GM08714 (cell line): ENCODE measurements around the gene GDI1.
A peak's percentile ranks its signal among the peaks of the same experiment; 100 is the strongest.

ENCODE experiments used
- H3K4me3 ChIP-seq: fragments of 200-500 bp; sonication (Bioruptor generic); 2 replicates; pipeline ENCODE4 v1.5.1; 2014; ENCODE audit warnings: mild to moderate bottlenecking, low read length, inconsistent platforms
- ZNF274 ChIP-seq: IDR thresholded peaks from 2 replicates; pipeline ENCODE4 v1.6.1; 2012; ENCODE audit warnings: mild to moderate bottlenecking, low read depth, low read length

GDI1 gene

DNA sequence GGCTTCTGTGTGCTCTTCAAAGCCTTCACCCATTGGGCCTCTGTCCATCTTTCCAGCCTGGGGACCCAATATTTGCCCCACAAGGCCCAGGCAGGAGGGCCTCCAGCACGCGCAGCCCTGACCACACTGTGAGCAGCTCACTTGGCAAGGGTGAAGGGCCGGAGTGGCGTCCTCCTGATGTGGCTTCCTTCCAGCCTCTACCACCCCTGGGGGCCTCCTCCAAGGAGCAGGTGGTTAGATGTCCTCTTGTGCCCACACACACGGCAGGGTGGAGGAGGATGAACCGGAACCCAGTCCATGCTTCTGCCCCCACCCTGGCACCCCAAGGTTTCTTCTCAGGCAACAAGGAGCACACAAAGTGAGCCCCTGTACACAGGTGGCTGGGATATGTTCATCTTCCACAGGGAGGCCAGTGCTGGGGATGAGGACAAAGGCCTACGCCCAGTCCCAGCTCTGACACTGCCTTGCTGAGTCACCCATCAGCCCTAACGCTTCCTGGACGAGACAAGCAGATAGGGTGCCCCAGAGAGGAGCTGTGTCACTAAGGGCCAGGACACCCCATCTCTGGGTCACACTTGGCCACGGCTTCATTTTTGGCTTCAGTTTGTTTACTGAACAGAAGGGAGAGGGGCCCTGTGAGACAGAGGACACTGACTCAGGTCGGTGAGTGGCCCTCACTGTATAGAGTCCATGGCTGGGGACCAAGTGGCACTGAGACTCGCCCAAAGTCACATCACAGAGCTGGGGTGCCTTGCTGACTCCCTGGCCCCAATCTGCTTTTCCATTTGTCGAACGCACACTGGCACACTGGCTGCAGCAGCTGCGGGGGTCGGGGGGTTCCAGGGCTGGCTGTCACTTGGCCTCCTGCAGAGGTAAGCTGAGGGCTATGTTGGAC lies 47.5 kb downstream of the GDI1 start:
- H3K4me3 ChIP-seq: no peak overlapping the region

DNA sequence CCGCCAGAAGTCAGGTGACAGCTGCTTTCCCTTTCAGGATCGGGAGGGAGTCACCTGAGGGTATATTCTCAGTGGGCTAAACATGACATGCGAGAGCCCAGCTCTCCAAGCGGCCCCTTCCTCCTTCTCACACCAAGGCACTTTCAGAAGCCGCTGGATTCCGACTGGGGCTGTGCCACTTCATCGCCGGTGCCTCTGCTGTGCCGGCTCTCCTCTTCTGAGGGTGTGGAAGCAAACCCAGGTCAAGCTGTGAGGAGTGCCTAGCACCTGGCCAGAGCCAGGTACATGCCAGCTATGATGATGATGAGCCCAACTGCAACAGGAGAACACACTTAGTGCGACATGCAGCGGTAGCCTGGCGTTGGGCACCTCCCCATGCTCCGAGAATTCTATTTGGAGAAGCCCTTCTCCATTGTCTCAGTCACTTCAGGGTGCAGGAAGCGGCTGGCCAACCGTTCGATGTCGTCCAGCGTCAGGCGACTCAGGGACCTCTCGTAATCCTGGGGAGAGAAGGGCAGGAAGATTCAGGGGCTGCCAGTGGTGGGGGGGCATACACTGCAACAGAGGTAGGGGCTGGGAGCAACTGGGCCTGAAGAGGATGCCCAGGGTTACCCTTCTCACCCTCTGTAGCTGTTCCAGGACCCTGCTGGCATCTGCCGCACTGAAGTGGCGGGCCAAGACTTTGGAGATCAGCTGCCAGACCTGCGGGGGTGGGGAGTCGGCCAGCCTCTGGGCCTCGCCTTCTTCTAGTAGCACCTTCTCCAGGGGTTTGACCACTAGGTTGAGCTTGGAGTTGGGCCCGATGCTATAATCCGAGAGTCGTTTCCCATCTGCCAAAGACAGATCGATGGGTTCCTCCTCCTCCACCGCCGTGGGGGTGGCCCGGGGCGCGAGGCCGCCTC lies 48.4 kb downstream of the GDI1 start:
- no peak for TF ChIP-seq ZNF274

More for the DNA sequence above, 47.5 kb downstream of the GDI1 start:
- no peak for TF ChIP-seq ZNF274

GRCh38 chrX:154486052-154486395 lies 49.1 kb downstream of the GDI1 start:
- TF ChIP-seq ZNF274: no peak
- peak overlapping the region; percentile 72 for H3K4me3 ChIP-seq

More for the DNA sequence above, 48.4 kb downstream of the GDI1 start:
- H3K4me3 ChIP-seq: peak overlapping the region; percentile 72; the same call in 1 of the 2 replicates

DNA sequence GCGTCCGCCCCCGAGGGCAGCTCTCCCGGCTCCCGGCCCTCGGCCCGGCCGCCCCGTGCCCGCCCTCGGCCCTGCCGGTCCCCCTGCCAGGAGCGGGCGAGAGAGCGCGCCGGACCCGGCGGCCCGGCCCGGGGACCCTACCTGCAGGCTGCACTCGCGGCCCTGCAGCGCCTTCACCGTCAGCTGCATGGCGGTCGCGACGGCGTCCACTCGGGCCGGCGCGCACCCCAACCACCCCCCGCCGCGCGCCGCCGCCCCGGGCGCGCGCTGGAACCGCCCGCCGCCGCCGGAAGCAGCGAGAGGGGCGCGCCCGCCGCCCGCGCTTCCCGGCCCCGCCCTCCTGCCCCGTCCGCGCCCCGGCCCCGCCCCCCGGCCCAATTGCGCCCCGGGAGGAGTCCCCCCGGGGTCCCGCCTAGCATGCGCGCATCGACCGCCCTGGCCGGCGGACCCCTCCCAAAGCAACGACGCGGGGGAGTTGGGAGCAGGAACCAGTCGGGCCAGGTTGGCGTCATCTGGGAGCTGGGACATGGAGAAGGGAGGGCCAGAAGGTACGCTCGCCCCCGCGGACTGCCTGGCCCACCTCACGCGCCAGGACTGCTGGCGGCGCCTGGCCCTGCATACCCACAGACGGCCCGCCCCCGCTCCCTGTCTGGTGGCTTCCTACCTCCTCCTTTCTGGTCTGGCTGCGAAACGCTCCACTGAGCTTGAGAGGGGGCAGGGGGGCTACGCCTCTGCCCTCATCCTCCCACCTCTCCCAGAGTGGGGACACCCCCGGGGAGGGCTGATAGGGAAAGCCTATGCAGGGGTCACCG lies 49.6 kb downstream of the GDI1 start, which contains the start of gene UBL4A:
UBL4A (minus strand) TSS at position 220 of the 812 bp plus-strand sequence; CDS start at position 189, 31 bp downstream.
- no peak for TF ChIP-seq ZNF274
- H3K4me3 ChIP-seq: peak within 1 kb of the TSS; percentile 72

- H3K4me3 ChIP-seq: no peak overlapping the region
Measured at GRCh38 chrX:154487518-154488290, 50.8 kb downstream of the GDI1 start.

DNA sequence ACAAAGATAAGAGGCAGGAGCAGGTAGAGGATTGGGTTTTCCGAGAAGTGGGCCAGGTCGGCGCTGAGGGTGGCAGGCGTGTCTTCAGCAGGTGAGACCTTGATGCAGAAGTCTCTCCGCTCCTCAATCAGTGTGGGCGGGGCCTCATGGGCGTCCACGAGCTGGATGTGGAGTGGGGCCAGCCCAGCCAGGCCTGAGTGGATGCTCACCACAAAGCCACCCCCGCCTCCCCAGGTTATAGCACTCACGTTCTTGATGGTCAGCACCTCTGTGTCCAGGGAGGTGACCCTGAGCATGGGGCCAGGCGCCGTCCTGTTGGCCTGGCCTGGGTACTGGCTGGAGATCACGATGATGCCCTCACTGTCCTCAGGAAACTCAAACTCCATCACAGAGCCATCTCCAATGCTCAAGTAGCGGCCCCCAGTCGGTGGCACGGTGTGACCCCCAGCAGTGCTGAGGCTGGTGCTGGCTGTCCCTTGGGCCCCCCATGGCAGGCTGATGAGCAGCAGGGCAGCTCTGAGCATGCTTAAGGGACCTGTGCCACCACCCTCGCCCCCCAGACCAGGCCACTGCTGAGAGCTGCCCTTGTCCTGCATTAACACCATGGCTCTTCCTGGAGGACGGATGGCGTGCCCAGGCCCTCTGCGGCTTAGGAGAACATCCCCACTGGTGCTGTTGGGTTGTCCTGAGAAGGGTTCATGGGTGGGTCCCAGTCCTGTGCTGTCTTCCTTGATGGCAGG lies 51.6 kb downstream of the GDI1 start:
- no peak for TF ChIP-seq ZNF274
- no peak overlapping the region for H3K4me3 ChIP-seq

More at GRCh38 chrX:154487518-154488290, 50.8 kb downstream of the GDI1 start:
- TF ChIP-seq ZNF274: no peak

- no peak overlapping the region; the same call in 1 of the 2 replicates for H3K4me3 ChIP-seq
- TF ChIP-seq ZNF274: no peak
Measured at GRCh38 chrX:154489182-154489581, 52.2 kb downstream of the GDI1 start.

DNA sequence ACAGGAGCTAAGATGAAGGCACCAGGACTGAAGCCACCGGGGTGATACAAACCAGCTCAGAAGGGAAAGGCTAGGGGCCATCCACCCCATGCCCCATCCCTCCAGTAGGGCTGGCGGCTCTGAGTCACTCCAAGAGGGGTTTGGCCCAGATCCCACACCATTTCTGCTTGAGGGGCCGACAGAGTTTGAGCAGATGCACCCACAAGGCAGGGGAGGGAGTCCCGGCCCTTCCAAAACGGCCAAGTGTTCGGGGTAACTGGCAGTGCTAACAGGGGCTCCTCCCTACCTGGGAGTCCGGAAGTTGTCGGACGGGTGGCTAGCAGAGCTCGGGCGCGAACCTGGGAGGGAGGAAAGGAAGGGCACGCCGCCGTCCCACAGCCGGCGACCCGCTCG lies 53.1 kb downstream of the GDI1 start:
- no peak for TF ChIP-seq ZNF274
- peak overlapping the region; percentile 49; the same call in 1 of the 2 replicates for H3K4me3 ChIP-seq

DNA sequence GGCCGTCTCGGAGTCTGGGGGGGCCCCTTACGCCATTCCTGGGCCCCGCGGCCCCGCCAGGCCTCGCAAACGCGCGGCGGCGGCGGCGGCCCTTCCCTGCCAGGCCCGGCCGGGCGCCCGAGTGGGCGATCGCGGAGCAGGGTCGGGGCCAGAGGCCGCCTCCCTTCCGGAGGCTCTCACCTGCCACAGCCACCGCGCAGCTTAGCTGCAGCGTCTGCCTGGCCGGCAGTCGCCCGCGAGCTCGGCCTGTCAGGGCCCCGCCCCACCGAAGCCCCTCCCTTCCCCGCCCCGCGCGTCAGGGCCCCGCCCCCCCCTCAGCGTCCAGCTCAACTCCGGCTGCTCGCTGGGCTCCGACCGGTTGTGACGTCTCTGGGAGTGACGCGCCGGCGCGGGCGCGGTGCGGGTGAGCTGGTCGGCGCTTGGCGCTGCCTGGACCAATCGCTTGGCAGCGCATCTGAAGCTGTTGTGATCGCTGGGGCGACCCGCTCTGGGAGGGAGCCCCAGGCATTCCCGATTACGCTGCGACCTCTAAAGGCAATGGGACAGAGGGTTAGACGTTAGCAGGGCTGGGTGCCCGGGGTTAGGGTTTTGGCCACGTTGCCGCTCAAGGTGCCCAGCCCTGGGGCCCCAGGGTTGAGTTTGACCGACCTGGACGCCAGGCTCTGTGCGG lies 53.6 kb downstream of the GDI1 start, which contains the start of gene SLC10A3:
SLC10A3 (minus strand) TSS at position 216 of the 670 bp plus-strand sequence. CDS start 1,689 bp downstream, outside the sequence.
- no peak for TF ChIP-seq ZNF274
- H3K4me3 ChIP-seq: peak within 1 kb of the TSS; percentile 79; the same call in 1 of the 2 replicates
